Left ventricle myocardium inferior (tissue), 1 donor: Measurements from ENCODE around the gene NECTIN4. TPM values are rescaled to one million over a fixed set of nuclear protein-coding genes. Genes with fewer than 3 reads are reported as not detected.

Experiments used
- DNase-seq: peaks from one replicate; pipeline ENCODE4 v3.0.0-alpha.2; 2020
- H3K27ac ChIP-seq: fragments of 200-600 bp; replicated peaks from 2 replicates; pipeline ENCODE4 v1.8.0; 2021
- H3K27me3 ChIP-seq: fragments of 200-600 bp; 2 replicates; pipeline ENCODE4 v1.8.0; 2021; ENCODE audit warnings: low read depth
- H3K36me3 ChIP-seq: fragments of 200-600 bp; 2 replicates; pipeline ENCODE4 v1.8.0; 2021
- H3K4me1 ChIP-seq: fragments of 200-600 bp; 2 replicates; pipeline ENCODE4 v1.8.0; 2021
- H3K4me3 ChIP-seq: fragments of 200-600 bp; 2 replicates; pipeline ENCODE4 v1.8.0; 2021; ENCODE audit warnings: mild to moderate bottlenecking, moderate library complexity
- H3K9me3 ChIP-seq: fragments of 200-600 bp; replicated peaks from 2 replicates; pipeline ENCODE4 v1.8.0; 2021
- intact Hi-C: fragments of 100-400 bp; cut with micrococcal nuclease; formaldehyde crosslinking; loops from one replicate; pipeline ENCODE4 v1.11.0; 2022
- total RNA-seq: library from RNA; stranded (reverse); fragmentation: NEBNext Ultra II Directional; extraction: Animal tissue kit (Norgen Biotek cat#: 25700); gene quantifications from one replicate; pipeline ENCODE4 v1.2.1, GENCODE V29; 2021
- TF ChIP-seq, protein P1 (sequence below): fragments of 200-600 bp; IDR thresholded peaks from 2 replicates; pipeline ENCODE4 v1.8.0; 2021; ENCODE audit warnings: antibody characterized with exemption, mild to moderate bottlenecking, borderline replicate concordance
- donor health status: DM: no; HTN: yes; CAD: no; lungs with severe emphysema.

The NECTIN4 gene
- total RNA-seq, 1 donor from 2014 or later: not detected

DNA sequence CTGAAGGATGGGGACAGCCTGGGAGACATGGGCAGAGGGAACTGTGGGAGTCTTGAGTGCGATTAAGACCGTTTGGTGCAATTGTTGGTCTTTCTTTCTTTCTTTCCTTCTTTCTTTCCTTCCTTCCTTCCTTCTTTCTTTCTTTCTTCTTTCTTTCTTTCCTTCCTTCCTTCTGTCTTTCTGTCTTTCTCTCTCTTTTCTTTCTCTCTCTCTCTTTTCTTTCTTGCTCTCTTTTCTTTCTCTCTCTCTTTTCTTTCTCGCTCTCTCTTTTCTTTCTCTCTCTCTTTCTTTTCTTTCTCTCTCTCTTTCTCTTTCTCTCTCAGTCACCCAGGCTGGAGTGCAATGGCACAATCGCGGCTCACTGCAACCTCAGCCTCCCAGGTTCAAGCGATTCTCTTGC, 5.9 kb upstream of the NECTIN4 start:
- intact Hi-C loops: loop anchor here (5.0 kb wide), 1 partner anchor 98 kb away; no protein-coding TSS in a partner anchor
- Histone ChIP-seq H3K27ac (no peak overlapping the region), H3K36me3 (no peaks in the 10 kb centered on the region), H3K9me3 (no peaks in the 10 kb centered on the region), H3K4me3 (no peak overlapping the region), H3K27me3 (no peaks in the 10 kb centered on the region), H3K4me1 (peaks cover 36% of the 10 kb centered on the region)
- no peak for DNase-seq
- TF ChIP-seq, protein P1, sequence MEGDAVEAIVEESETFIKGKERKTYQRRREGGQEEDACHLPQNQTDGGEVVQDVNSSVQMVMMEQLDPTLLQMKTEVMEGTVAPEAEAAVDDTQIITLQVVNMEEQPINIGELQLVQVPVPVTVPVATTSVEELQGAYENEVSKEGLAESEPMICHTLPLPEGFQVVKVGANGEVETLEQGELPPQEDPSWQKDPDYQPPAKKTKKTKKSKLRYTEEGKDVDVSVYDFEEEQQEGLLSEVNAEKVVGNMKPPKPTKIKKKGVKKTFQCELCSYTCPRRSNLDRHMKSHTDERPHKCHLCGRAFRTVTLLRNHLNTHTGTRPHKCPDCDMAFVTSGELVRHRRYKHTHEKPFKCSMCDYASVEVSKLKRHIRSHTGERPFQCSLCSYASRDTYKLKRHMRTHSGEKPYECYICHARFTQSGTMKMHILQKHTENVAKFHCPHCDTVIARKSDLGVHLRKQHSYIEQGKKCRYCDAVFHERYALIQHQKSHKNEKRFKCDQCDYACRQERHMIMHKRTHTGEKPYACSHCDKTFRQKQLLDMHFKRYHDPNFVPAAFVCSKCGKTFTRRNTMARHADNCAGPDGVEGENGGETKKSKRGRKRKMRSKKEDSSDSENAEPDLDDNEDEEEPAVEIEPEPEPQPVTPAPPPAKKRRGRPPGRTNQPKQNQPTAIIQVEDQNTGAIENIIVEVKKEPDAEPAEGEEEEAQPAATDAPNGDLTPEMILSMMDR: no peak

DNA sequence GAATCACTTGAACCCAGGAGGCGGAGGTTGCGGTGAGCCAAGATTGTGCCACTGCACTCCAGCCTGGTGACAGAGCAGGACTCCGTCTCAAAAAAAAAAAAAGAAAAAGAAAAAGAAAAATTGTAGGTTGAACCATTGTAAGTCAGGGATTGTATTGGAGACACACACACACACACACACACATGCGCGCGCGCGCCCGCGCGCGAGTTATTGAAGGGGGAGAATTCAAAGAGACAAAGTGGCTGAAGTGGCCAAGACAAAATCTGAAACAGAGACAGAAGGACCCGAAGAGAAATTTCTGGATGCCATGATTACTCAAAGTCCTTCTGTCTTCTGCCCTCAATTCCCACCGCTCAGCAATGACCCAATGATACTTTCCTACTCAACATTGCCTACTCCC, 5.1 kb upstream of the NECTIN4 start:
- DNase-seq: no peak
- intact Hi-C loops: no loop called here
- TF ChIP-seq, protein P1: no peak
- Histone ChIP-seq H3K9me3 (no peaks in the 10 kb centered on the region), H3K4me1 (peaks cover 32% of the 10 kb centered on the region), H3K4me3 (no peak overlapping the region), H3K27ac (no peak overlapping the region), H3K27me3 (peaks cover 3% of the 10 kb centered on the region), H3K36me3 (no peaks in the 10 kb centered on the region)

DNA sequence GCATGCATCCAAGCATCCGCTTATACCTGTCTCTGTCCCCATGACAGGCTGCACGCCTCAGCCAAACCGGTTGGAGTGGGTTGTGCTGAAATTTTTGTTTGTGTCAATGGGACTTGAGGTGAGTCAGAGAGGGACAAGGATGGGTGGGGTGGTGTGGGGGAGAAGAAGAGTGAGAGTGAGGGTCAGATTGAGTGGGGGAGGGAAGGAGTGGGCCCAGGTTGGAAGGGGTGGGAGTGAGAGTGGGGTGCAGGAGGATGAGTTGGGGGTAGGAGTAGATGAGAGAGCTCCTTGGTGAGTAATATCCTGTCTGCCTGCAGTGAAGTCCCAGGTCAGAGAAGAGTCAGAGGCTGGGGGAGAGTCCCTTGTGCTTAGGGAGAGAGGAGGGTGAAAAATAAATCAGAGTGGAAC, 3.3 kb upstream of the NECTIN4 start:
- peaks cover 16% of the 10 kb centered on the region for H3K4me1 ChIP-seq
- intact Hi-C loops: no loop called here
- H3K27me3 ChIP-seq: peaks cover 8% of the 10 kb centered on the region
- H3K27ac ChIP-seq: no peak overlapping the region
- no peaks in the 10 kb centered on the region for H3K36me3 ChIP-seq
- H3K9me3 ChIP-seq: no peaks in the 10 kb centered on the region
- TF ChIP-seq, protein P1: no peak
- no peak overlapping the region for H3K4me3 ChIP-seq
- no peak for DNase-seq

DNA sequence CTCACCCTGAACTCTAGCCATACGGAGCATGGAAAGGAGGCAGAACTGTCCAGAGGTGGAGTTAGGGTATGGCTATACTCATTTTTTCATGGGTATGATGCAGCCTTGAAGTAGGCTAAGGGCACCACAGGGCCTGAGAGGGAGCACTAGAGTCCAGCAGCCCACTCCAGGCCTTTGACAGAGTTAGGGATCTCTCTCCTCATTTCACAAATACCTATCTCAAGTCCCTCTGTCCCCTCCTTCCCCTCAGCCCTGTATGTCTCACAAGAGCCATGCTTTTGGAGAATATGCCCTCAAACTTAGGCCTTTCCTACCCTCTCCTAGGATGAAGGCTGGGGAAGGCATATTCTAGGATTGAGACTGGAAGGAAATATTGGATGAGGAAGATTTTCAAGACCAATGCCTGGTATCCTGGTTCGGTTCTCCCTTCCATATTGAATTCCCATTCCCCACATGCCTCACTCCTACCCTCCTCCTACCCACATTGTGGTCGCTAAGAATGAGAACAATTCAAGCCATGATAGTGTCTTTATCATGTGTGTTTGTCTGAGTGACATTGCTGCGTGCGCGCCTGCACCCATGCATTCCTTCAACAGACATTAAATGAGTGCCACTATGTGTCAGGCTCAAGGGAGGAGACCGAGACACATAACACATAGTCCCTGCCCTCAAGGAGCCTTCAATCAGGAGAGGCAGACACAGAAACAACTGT, 2.6 kb upstream of the NECTIN4 start:
- Histone ChIP-seq H3K9me3 (no peaks in the 10 kb centered on the region), H3K36me3 (no peaks in the 10 kb centered on the region), H3K27ac (no peak overlapping the region), H3K27me3 (peaks cover 8% of the 10 kb centered on the region), H3K4me1 (peaks cover 10% of the 10 kb centered on the region), H3K4me3 (no peak overlapping the region)
- TF ChIP-seq, protein P1: no peak
- no peak for DNase-seq
- intact Hi-C loops: no loop called here

DNA sequence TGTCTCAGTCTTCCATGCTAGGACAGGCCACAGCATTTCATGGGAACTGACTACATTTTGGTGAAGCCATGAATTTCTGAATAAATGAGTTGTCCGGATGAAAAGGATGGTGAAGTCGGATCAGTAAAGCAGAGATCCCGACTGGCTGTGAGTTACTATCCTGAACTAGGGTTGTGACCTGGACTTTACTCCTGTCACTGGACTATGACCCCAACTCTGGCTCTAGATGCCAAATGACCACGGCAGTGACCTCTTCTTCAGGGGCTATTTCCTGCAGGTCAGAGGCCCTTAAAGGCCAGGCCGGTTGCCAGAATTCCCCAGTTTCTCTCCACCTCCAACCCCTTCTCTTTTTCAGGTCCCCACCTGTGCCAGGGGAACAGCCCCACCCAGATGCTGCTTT, 1.7 kb upstream of the NECTIN4 start:
- Histone ChIP-seq H3K36me3 (no peaks in the 10 kb centered on the region), H3K4me1 (peaks cover 2% of the 10 kb centered on the region), H3K9me3 (no peaks in the 10 kb centered on the region), H3K27ac (no peak overlapping the region), H3K27me3 (peaks cover 8% of the 10 kb centered on the region), H3K4me3 (no peak overlapping the region)
- TF ChIP-seq, protein P1: no peak
- intact Hi-C loops: no loop called here
- no peak for DNase-seq
